SJCRH30 (cell line): ENCODE data around the gene CMTR1. TPM values are rescaled to one million over a fixed set of nuclear protein-coding genes. Genes with fewer than 3 reads are reported as not detected.

Experiments used
- DNase-seq, 2 experiments: peaks; one replicate each; pipeline ENCODE4 v3.0.0-alpha.2; 2015 to 2020
- H3K27ac ChIP-seq: fragments of 250-450 bp; sonication (Bioruptor Pico); 2 replicates; pipeline ENCODE4 v1.5.1; 2020; ENCODE audit warnings: mild to moderate bottlenecking, moderate library complexity
- H3K27me3 ChIP-seq: fragments of 250-450 bp; sonication (Bioruptor Pico); 2 replicates; pipeline ENCODE4 v1.5.1; 2020; ENCODE audit warnings: mild to moderate bottlenecking, moderate library complexity
- H3K36me3 ChIP-seq: fragments of 250-450 bp; sonication (Bioruptor Pico); 2 replicates; pipeline ENCODE4 v1.5.1; 2020; ENCODE audit warnings: mild to moderate bottlenecking, moderate library complexity
- H3K4me1 ChIP-seq: fragments of 250-450 bp; sonication (Bioruptor Pico); 2 replicates; pipeline ENCODE4 v1.5.1; 2020; ENCODE audit warnings: mild to moderate bottlenecking, moderate library complexity
- H3K4me3 ChIP-seq: fragments of 250-450 bp; sonication (Bioruptor Pico); 2 replicates; pipeline ENCODE4 v1.5.1; 2020; ENCODE audit warnings: mild to moderate bottlenecking, moderate library complexity
- H3K9me3 ChIP-seq: fragments of 250-450 bp; sonication (Bioruptor Pico); replicated peaks from 2 replicates; pipeline ENCODE4 v1.5.1; 2020; ENCODE audit warnings: mild to moderate bottlenecking, moderate library complexity
- total RNA-seq: library from RNA; depleted of rRNA; stranded (reverse); fragments of >200 nt; shearing (Covaris generic); gene quantifications from 2 replicates; pipeline ENCODE4 v1.2.3, GENCODE V29; 2014

The CMTR1 gene
- total RNA-seq, 1 experiment from 2014 or later: 45.2 TPM

DNA sequence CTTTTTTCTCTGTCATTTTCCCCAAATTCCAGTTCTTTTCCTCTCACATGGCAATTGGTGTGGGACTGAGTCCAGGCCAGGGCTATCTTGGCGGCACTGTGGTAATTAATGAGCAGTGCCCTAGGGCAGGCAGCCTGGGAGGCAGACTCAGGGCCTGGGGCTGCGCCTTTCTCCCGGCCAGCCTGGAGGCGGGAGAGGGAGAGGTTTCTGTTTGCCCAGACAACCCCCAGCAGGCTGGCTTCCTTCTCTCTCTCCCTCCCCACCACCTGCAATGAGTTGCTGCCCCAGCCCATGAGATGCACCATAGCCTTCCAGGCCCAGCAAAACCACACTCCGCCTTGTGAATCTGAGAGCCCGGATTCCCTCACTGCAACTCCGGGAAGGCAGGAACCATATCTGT, 81.8 kb downstream of the CMTR1 start:
- Histone ChIP-seq H3K36me3 (no peaks in the 10 kb centered on the region), H3K4me3 (no peak overlapping the region), H3K9me3 (no peaks in the 10 kb centered on the region), H3K27ac (no peak overlapping the region), H3K27me3 (peaks cover 23% of the 10 kb centered on the region), H3K4me1 (peaks cover 27% of the 10 kb centered on the region)
- no peak for DNase-seq

DNA sequence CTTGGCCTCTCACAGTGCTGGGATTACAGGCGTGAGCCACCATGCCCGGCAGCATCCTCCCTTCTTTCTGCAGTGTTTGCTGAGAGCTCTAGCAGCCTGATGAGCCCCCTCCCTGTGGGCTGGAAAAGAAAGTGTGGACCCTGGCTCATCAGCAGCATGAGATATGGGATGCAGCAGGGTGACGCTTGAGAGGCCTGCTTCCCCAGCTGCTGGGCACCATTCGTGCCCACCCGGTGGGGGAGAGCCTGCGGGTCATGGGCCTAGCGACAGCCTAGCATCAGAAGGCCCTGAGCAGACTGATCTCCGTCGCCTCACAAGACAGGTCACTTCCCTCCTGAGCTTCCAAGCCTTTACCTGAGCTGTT, 82.7 kb downstream of the CMTR1 start:
- no peak overlapping the region for H3K27ac ChIP-seq
- peaks cover 29% of the 10 kb centered on the region for H3K4me1 ChIP-seq
- H3K4me3 ChIP-seq: peak overlapping the region; percentile 32; the same call in 1 of the 2 replicates
- H3K9me3 ChIP-seq: no peaks in the 10 kb centered on the region
- no peaks in the 10 kb centered on the region for H3K36me3 ChIP-seq
- DNase-seq: no peak
- H3K27me3 ChIP-seq: peaks cover 23% of the 10 kb centered on the region

DNA sequence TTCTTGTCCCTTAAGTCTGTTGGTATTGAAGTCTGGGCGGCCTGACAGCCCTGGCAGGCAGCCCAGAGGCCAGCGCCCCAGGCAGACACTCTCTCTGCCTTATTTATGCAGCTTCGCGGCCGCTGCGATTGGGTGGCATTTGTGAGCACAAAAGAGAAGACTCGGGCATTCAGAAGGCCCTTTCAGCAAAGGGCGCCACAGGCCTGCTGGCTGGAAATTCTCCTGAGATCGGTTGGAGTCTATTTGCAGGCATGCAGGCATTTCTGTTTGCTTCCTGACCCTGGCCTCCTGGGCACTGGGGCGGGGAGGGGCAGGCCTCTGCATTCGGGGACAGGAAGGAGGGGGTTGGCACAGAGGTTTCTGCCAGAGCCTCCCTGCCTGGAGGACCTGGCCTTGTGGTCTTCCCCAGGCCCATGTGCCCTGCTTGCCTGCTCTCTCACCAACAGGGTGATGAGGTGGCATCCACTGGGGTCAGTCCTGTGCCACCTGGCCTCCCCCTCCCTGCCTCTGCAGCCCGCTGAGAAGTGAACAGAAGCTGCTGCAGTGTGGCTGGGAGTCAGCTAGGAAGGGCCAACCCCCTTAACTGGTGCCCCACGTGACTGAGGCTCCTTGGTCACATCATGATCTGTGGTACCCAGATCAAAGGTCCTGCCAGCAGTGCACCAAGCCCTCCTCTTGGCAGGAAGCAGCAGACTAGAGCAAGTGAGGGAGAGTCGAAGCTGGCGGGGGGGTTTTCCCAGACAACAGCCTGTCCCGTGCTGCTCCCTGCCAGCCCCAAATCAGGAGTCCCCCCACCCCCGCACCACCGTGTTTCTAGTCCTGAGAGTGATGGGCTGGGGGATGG, 83.3 kb downstream of the CMTR1 start:
- Histone ChIP-seq H3K4me3 (peak overlapping the region; percentile 32), H3K9me3 (no peaks in the 10 kb centered on the region), H3K27ac (no peak overlapping the region), H3K4me1 (peaks cover 33% of the 10 kb centered on the region), H3K27me3 (peaks cover 23% of the 10 kb centered on the region), H3K36me3 (no peaks in the 10 kb centered on the region)
- peak; percentile 69 to 73 for DNase-seq

DNA sequence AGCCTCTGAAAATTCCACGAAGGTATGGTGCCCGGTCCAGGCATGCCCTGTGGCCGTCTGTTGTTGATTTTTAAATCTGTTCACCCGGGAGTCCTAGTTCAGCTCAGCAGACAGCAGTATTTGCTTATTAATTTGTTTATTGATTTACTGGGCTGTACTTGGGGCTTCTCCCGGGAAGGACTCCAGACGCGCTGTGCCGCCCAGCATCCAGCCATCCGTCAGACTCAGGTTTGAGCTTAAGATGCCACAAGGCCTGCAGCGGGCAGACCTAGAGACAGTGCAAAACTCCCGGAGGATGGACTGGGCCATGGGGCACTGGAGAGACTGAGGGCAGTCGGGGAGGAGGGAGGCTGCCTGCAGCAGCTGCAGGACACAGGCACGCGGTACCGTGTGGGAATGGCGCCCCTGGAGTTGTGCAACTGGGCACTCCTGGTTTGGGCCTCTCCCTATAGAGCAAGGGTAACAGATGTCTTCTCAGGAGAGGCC, 83.9 kb downstream of the CMTR1 start:
- no peaks in the 10 kb centered on the region for H3K36me3 ChIP-seq
- peaks cover 23% of the 10 kb centered on the region for H3K27me3 ChIP-seq
- peaks cover 35% of the 10 kb centered on the region for H3K4me1 ChIP-seq
- H3K9me3 ChIP-seq: no peaks in the 10 kb centered on the region
- H3K27ac ChIP-seq: no peak overlapping the region
- no peak overlapping the region for H3K4me3 ChIP-seq
- DNase-seq: peak in 1 of 2 experiments; percentile 34

DNA sequence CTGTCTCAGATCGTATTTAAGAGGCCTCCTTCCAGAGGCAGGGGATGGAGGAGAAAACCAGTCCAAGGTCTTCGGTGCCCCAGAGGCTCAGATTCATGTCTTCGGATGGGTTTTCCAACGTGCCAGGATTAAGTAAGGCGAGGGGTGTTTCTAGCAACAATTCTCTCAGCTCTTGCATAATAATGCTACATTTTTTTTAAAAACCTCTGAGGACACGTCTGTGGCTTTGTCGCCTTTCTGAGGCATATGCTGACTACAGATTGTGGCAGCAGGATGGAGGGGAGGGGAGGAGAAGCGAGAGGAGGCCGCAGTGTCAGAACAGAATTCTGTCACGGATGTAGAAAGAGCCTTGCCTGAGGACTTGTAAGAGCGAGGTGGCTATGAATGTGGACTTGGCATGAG, 84.4 kb downstream of the CMTR1 start:
- no peaks in the 10 kb centered on the region for H3K9me3 ChIP-seq
- DNase-seq: no peak
- peaks cover 19% of the 10 kb centered on the region for H3K27me3 ChIP-seq
- no peak overlapping the region for H3K4me3 ChIP-seq
- H3K27ac ChIP-seq: no peak overlapping the region
- H3K36me3 ChIP-seq: no peaks in the 10 kb centered on the region
- peaks cover 35% of the 10 kb centered on the region for H3K4me1 ChIP-seq

DNA sequence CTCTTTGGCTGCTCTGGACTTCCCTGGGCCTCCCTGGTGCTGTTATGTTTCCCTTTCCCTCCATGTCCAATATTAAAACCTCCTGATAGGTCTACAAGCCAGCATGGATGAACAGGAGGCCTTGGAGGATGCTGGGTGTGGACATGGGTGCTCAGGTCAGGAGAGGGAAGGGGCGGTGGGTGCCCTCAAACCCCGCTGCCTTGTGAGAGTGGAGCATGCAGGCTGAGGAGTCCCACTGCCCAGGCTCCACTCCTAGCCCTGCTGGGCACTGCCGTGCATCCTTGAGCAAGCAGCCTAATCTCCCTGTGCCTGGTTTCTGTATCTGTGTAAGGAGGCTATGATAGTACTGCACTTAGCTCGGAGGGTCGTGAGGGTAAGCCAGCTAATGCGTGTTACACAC, 85.1 kb downstream of the CMTR1 start:
- H3K4me1 ChIP-seq: peaks cover 29% of the 10 kb centered on the region
- no peaks in the 10 kb centered on the region for H3K36me3 ChIP-seq
- DNase-seq: no peak

DNA sequence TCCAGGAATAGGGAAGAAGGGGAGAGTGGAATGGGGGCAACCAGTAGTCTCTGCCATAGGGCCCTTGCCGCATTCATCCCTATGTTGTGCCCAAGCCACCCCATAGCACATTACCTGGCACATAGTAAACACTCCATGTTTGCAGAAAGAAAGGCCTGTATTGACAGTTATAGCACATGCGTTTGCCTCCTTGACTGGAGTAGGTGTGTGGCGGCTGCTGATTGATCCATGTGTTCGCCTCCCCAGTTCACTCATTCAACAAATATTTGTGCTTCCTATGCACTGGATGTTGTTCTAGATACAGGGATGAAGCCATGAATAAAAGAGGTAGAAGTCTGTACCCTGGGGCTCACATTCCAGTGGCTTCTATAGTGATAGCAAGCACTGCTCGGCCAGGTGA, 86.4 kb downstream of the CMTR1 start:
- H3K27me3 ChIP-seq: peaks cover 5% of the 10 kb centered on the region; the same call in 1 of the 2 replicates
- no peak overlapping the region for H3K4me3 ChIP-seq
- no peak overlapping the region for H3K27ac ChIP-seq
- no peak for DNase-seq
- no peaks in the 10 kb centered on the region for H3K9me3 ChIP-seq
- no peaks in the 10 kb centered on the region for H3K36me3 ChIP-seq
- peaks cover 25% of the 10 kb centered on the region for H3K4me1 ChIP-seq

More for the DNA sequence above, 85.1 kb downstream of the CMTR1 start:
- H3K9me3 ChIP-seq: no peaks in the 10 kb centered on the region
- no peak overlapping the region for H3K27ac ChIP-seq
- H3K27me3 ChIP-seq: peaks cover 14% of the 10 kb centered on the region
- no peak overlapping the region for H3K4me3 ChIP-seq

DNA sequence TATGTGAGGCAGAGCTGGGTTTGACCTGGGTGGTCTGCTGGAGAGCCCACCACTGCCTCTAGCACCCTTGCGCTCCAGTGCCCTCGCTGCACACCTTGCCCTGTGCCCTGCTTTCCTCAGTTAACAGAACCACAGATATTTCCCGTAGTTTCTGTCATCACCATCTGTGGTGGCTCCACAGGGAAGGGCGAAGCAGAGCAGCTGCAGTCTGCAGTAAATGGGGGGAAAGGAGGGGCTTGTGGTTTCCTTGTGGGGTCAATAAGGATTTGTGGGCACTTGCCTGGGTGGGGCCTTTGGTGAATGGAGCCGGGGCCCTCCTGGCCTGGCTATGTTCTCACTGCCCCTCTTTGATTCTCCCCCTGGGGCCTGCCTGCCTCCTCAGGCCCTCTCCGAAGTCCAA, 87.9 kb downstream of the CMTR1 start:
- Histone ChIP-seq H3K36me3 (no peaks in the 10 kb centered on the region), H3K4me1 (peaks cover 21% of the 10 kb centered on the region), H3K27ac (no peak overlapping the region), H3K4me3 (no peak overlapping the region), H3K27me3 (no peaks in the 10 kb centered on the region), H3K9me3 (no peaks in the 10 kb centered on the region)
- peak; percentile 87 to 88 for DNase-seq

DNA sequence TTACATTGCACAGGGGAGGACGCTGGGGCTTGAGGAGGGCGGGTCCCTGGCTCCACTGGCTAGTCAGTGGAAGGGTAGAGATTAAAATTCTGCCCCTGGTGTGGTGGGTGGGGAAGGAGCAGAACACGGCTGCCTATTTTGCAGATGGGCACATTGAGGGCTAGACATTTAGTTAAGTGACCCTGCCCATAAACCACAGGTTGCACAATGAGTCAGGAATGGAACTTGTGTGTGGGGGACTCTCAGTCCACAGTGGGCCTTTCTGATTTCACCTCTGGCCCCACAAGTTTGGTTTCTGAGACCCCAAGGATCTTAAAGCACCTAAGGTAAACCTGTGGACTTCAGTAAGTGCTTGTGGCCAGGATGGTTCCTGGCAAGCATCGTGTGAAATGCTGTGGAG, 88.7 kb downstream of the CMTR1 start:
- Histone ChIP-seq H3K9me3 (no peaks in the 10 kb centered on the region), H3K27me3 (no peaks in the 10 kb centered on the region), H3K27ac (no peak overlapping the region), H3K4me1 (peaks cover 14% of the 10 kb centered on the region), H3K4me3 (no peak overlapping the region), H3K36me3 (no peaks in the 10 kb centered on the region)
- no peak for DNase-seq

DNA sequence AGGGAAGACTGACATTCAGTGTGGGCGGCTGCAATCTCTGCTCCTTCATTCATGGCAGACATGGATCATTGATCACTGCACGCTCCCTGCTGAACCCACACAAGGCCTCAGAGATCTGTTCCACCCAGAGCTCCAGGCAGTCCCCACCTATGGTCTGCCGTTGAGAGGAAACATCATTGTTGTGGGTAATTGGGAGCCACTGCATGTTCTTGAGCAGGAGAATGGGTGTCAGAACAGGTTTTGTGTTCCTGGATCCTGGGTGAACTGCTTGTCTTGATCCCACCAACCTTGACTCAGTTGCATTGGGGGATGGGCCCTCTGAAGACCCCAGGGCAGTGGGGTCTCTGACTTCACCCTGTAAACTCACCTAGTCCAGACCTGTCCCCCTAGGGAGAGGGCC, 89.8 kb downstream of the CMTR1 start:
- H3K4me3 ChIP-seq: no peak overlapping the region
- peaks cover 8% of the 10 kb centered on the region for H3K4me1 ChIP-seq
- H3K36me3 ChIP-seq: no peaks in the 10 kb centered on the region
- H3K9me3 ChIP-seq: no peaks in the 10 kb centered on the region
- DNase-seq: no peak
- no peaks in the 10 kb centered on the region for H3K27me3 ChIP-seq
- no peak overlapping the region for H3K27ac ChIP-seq

DNA sequence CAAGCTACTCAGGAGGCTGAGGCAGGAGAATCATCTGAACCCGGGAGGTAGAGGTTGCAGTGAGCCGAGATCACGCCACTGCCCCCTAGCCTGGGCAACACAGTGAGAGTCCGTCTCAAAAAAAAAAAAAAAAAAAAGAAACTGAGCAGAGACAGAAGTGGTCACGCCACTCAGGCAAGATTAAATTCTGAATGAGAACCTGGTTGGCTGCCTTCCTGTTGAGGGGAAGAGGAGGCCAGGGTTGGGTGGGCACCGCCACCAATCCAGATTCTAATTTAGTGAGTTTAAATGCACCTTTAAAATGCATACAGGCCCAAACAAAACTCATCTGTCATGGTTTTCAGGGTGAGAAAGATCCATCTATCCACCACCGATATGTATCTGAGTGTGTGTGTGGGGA, 90.4 kb downstream of the CMTR1 start:
- H3K27me3 ChIP-seq: no peaks in the 10 kb centered on the region
- DNase-seq: no peak
- no peaks in the 10 kb centered on the region for H3K9me3 ChIP-seq
- H3K27ac ChIP-seq: no peak overlapping the region
- H3K4me3 ChIP-seq: no peak overlapping the region
- H3K4me1 ChIP-seq: peaks cover 8% of the 10 kb centered on the region
- no peaks in the 10 kb centered on the region for H3K36me3 ChIP-seq

DNA sequence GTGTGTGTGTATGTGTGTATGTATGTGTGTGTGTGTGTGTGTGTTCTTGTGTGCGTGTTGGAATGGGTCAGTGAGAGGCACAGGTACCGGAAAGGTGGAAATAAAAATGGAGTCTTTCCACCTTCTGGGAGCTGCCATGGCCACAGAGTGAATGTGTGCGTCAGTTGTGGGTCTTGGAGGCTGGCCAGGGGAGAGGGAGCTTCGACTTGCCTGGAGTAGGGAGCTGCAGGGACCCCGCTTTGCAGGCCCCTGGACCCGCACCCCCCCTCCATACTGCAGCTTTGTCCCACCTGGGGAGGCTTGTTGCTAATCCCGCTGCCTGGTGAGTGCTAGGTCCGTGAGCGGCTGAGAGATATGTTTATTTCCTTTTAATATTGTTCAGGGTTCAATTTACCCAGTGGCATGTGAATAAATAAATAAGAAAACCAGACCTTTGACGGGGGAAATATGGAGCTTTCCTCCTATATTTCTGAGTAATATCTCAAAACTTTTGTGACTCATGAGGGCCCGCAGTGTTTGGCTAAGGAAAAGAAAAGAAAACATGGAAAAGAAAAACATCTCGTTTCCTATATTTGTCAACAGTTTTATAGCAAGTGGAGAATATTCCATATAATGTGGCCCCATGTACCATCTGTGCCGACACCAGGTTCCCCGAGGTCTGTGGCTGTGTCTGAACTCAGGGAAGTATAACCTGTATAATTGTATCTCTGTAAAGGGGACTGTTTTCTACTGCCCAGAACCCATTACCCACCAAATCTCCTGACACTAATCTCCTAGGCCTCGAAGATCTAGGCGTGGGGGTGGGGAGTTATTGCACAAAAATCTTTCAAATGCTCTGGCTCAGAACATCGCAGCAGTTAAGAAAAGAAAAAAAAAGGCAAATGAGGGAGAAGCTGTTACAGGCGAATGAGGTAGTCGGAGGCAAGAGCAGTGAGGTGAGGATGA, 91.3 kb downstream of the CMTR1 start:
- H3K4me1 ChIP-seq: peaks cover 8% of the 10 kb centered on the region
- peak in 1 of 2 experiments; percentile 26 for DNase-seq

DNA sequence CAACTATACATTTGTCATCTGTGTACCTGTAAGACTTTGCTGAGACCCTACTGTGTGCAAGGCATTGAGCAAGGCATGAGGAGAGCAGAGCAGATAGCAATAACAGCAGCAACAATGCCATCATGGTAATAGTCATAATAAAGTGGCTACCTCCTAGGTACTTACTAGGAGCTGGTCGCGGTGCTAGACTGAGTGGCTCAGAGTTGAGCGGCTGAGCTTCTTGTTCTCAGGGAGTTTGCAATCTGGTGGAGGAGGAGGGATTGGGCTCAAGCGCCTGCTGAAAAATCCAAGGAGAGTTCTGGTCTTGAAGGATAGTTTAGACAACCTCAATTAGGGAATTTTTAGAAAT, 91.9 kb downstream of the CMTR1 start:
- no peak overlapping the region for H3K27ac ChIP-seq
- H3K4me3 ChIP-seq: no peak overlapping the region
- no peaks in the 10 kb centered on the region for H3K9me3 ChIP-seq
- DNase-seq: no peak
- peaks cover 8% of the 10 kb centered on the region for H3K4me1 ChIP-seq
- H3K36me3 ChIP-seq: no peaks in the 10 kb centered on the region
- no peaks in the 10 kb centered on the region for H3K27me3 ChIP-seq

More for the DNA sequence above, 91.3 kb downstream of the CMTR1 start:
- Histone ChIP-seq H3K36me3 (no peaks in the 10 kb centered on the region), H3K27ac (no peak overlapping the region), H3K27me3 (no peaks in the 10 kb centered on the region), H3K4me3 (no peak overlapping the region), H3K9me3 (no peaks in the 10 kb centered on the region)

DNA sequence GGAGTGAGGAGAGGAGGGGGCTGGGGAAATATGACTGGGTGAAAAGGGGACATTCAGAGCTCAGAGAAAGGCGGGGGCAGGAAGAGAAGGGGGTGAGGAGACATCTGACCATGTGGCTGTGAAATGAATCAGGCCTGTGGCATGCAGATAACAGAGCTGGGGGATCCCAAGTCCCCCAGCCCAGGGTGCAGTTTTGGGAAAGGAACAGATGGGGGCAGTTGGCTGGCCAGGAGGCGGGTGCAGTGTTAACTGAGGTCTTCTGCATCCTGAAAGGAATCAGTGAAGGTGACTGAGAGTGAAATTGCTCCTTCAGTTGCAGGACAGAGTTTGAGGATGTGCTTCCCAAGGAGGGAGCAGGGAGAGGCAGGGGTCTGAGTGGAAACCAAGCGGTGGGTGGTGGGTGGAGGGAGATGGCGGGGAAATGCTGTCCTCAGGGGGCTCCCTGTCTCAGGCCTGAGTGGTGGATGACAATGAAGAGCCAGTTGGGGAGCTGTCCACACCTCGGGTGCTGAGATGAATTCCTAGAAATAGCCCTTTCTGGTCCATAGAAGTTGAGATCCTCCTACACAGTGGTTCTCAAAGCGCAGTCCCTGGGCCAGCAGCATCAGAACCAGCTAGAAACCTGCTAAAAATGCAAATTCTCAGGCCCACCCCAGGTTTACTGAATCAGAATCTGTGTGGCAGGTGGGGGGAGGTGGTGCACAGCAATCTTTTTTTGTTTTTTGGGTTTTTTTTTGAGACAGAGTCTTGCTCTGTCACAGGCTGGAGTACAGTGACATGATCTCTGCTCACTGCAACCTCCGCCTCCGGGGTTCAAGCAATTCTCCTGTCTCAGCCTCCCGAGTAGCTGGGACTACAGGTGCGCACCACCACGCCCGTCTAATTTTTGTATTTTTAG, 92.7 kb downstream of the CMTR1 start:
- no peaks in the 10 kb centered on the region for H3K27me3 ChIP-seq
- DNase-seq: peak; percentile 40 to 62
- H3K4me1 ChIP-seq: peaks cover 6% of the 10 kb centered on the region

More for the DNA sequence above, 92.7 kb downstream of the CMTR1 start:
- Histone ChIP-seq H3K36me3 (no peaks in the 10 kb centered on the region), H3K4me3 (no peak overlapping the region), H3K27ac (no peak overlapping the region), H3K9me3 (no peaks in the 10 kb centered on the region)
